D721Med (cell line): Measurements from ENCODE around the gene PTPRG.

Source experiments
- DNase-seq: peaks from one replicate; pipeline ENCODE4 v3.0.0; 2011; ENCODE audit warnings: low spot score; ENCODE audit not compliant: insufficient read length
- FAIRE-seq: peaks from 2 replicates; lab custom pipeline; 2011; peaks lifted over from hg19 to GRCh38; lab: Jason Lieb, UNC
- CTCF ChIP-seq: IDR thresholded peaks from 2 replicates; pipeline ENCODE4 v1.5.1; 2012; ENCODE audit warnings: mild to moderate bottlenecking, control low read depth; ENCODE audit not compliant: insufficient read depth; ENCODE audit errors: missing control alignments

Gene PTPRG

GRCh38 chr3:62003835-62004234, 442.5 kb downstream of the PTPRG start:
- TF ChIP-seq CTCF: no peak
- DNase-seq (no peak), FAIRE-seq (no peak)

GRCh38 chr3:62007036-62007435, 445.7 kb downstream of the PTPRG start:
- no peak for TF ChIP-seq CTCF
- no peak for DNase-seq
- no peak for FAIRE-seq

- no peak for FAIRE-seq
- no peak for TF ChIP-seq CTCF
- no peak for DNase-seq
Measured at GRCh38 chr3:62010989-62011388, 449.6 kb downstream of the PTPRG start.

GRCh38 chr3:62011666-62012065, 450.3 kb downstream of the PTPRG start:
- FAIRE-seq (no peak), DNase-seq (no peak)
- no peak for TF ChIP-seq CTCF

- no peak for TF ChIP-seq CTCF
- FAIRE-seq (no peak), DNase-seq (no peak)
Measured at GRCh38 chr3:62013951-62014350, 452.6 kb downstream of the PTPRG start.

GRCh38 chr3:62015111-62015510, 453.7 kb downstream of the PTPRG start:
- no peak for TF ChIP-seq CTCF
- FAIRE-seq: no peak
- DNase-seq: no peak

- TF ChIP-seq CTCF: no peak
- FAIRE-seq: no peak
- no peak for DNase-seq
Measured at GRCh38 chr3:62019906-62020305, 458.5 kb downstream of the PTPRG start.
